T-helper 17 cell (primary cell): ENCODE data around the gene XRRA1. TPM values are rescaled to one million over a fixed set of nuclear protein-coding genes. Genes with fewer than 3 reads are reported as not detected.
A peak's percentile ranks its signal among the peaks of the same experiment; 100 is the strongest.

Experiments used
- ATAC-seq: fragments of 150-1000 bp; cut with Tn5 transposase; 2 replicates; pipeline ENCODE4 v1.10.0; 2021; ENCODE audit warnings: mild to moderate bottlenecking, moderate library complexity
- DNase-seq, 3 donors: peaks; one replicate each; pipeline versions ENCODE4 v3.0.0 to v3.0.0-alpha.2; 2020 to 2021
- H3K9me3 ChIP-seq: one replicate; pipeline ENCODE4 v1.7.0; 2013; ENCODE audit warnings: low read length, mild to moderate bottlenecking; ENCODE audit not compliant: control insufficient read depth, poor library complexity, severe bottlenecking
- H3K27ac Mint-ChIP-seq: one replicate; pipeline ENCODE4 v1.8.0; 2022; ENCODE audit warnings: mild to moderate bottlenecking, moderate library complexity, mixed read lengths
- H3K27me3 Mint-ChIP-seq: one replicate; pipeline ENCODE4 v1.8.0; 2022; ENCODE audit warnings: mixed read lengths
- H3K36me3 Mint-ChIP-seq: one replicate; pipeline ENCODE4 v1.8.0; 2022; ENCODE audit warnings: low read depth, mixed read lengths
- H3K4me1 Mint-ChIP-seq: one replicate; pipeline ENCODE4 v1.8.0; 2022; ENCODE audit warnings: mild to moderate bottlenecking, mixed read lengths
- H3K4me3 Mint-ChIP-seq: one replicate; pipeline ENCODE4 v1.8.0; 2022; ENCODE audit warnings: mild to moderate bottlenecking, moderate library complexity, mixed read lengths
- total RNA-seq, 4 donors: library from RNA in 2 of 4; stranded (reverse) in 2 of 4; gene quantifications; one replicate each; pipeline ENCODE4 v1.2.3 and lab custom pipeline; 2022 to 2026

XRRA1 gene
- total RNA-seq, 2 donors from 2014 or later: 10.1 to 16.3 TPM

DNA sequence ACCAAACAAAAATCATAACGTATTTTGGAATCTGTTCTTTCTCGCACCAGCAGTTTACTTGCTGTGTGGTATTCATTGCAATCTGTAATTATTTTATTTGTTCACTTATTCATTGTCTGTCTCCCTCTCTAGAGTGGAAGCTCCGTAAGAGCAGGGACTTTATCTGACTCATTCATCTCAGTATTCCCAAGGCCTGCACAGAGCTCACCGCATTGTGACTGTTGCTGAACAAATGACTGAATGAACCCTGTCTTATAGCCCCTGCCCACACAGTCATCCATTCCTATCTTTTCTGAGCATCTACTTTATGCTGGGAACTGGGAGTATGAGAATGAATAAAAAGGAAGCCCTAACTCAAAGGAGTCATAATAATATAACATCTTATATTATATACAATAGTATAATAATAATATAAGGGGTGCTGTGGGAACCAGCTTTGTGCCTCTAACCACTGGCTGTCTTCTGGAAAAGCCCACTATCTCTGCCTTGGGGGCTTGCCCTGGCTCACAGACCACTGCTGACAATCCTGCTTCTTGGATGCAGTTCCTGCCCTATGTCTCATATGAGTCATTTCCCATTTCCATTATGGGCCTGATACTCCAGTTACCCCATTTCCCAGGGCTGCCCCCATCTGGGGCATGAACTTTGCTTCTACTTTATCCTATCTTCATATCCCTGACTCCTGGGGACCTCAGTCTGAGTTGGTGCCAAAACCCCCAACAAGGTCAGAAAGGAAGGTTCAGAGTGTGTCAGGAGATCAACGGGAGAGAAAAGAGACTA lies 11.0 kb downstream of the XRRA1 start:
- Mint-ChIP-seq H3K36me3 (peaks cover 25% of the 10 kb centered on the region), H3K27me3 (no peaks in the 10 kb centered on the region), H3K4me1 (peaks cover 8% of the 10 kb centered on the region), H3K27ac (peak overlapping the region; percentile 41), H3K4me3 (no peak overlapping the region)
- DNase-seq: no peak
- no peak for ATAC-seq
- H3K9me3 ChIP-seq: no peaks in the 10 kb centered on the region

DNA sequence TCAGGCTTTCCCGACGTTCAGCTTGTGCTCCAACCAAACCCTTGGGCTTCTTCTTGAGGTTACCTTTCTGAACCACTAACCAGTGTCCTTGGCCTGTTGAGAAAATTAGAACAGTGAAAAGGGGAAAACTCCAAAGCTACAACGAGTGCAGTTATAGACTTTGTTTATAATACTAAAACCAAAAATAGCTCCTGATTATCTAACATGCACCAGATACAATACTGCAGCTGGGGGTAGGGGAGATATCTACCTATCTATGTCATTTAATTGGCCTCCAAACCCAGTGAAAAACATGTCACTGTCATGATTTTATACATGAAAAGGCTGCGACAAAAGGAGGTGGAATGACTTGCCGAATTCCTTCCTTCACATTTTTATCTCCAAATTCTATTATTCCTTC lies 11.9 kb downstream of the XRRA1 start:
- ATAC-seq (no peak), DNase-seq (no peak)
- Mint-ChIP-seq H3K36me3 (peaks cover 22% of the 10 kb centered on the region), H3K4me1 (peaks cover 6% of the 10 kb centered on the region), H3K27me3 (no peaks in the 10 kb centered on the region), H3K4me3 (no peak overlapping the region), H3K27ac (no peak overlapping the region)
- no peaks in the 10 kb centered on the region for H3K9me3 ChIP-seq

DNA sequence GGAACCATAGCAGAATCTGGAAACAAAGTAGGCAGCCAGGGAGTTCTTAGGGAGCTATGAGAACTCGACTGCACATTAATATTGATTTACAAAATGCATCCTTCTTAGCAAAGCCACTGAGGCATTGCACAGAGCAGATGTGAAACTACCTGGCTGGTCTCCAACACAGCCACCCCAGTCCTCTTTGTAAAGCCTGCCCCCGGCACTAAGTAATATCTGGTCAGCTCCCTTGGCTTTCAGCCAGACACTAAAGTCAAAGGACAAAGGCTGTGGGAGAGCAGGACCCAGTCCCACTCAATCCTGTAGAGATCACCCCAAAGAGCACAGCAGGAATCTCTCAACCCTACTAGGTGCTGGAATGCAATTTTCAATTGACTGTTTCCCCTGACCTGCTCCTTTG lies 12.8 kb downstream of the XRRA1 start:
- no peaks in the 10 kb centered on the region for H3K27me3 Mint-ChIP-seq
- H3K4me1 Mint-ChIP-seq: no peaks in the 10 kb centered on the region
- peaks cover 15% of the 10 kb centered on the region for H3K36me3 Mint-ChIP-seq
- H3K27ac Mint-ChIP-seq: no peak overlapping the region
- DNase-seq: no peak
- no peaks in the 10 kb centered on the region for H3K9me3 ChIP-seq
- no peak for ATAC-seq
- no peak overlapping the region for H3K4me3 Mint-ChIP-seq

DNA sequence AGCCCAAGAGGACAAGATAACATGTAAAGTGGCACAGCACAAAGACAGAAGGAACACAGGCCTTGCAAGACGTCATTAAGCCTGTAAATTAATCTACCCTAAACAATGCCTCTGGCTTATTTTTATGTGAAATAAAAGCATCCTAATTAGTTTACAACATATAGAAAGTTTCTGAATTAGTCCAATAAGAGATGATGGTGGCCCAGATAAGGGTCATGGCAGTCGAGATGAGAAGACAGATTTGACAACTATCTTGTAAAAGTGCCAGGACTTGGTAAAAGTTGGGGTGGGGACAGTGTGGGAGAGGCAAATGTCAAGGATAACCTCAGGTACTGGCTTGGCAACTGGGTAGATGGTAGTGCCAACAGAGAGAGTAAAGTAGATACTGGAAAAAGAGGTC lies 13.6 kb downstream of the XRRA1 start:
- no peaks in the 10 kb centered on the region for H3K9me3 ChIP-seq
- DNase-seq (no peak), ATAC-seq (no peak)
- Mint-ChIP-seq H3K27ac (no peak overlapping the region), H3K27me3 (no peaks in the 10 kb centered on the region), H3K36me3 (peaks cover 11% of the 10 kb centered on the region), H3K4me1 (no peaks in the 10 kb centered on the region), H3K4me3 (no peak overlapping the region)

DNA sequence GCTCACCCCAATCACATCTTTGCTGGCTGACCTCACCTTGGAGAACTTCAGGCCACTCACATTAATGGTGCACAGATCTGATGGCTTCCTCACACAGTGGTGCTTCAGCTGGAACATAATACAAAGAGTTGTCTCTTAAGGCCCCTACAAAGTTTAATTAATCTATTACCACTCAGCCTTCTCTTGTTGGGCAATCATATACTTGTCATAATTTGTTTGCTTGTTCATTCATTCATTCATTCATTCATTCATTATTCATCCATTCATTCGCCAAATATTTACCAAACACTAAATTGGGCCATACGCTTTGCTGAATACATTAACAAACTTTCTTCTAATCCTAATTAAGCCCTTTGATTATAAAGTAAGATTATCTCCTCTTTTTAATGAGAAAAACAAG lies 15.1 kb downstream of the XRRA1 start:
- peak overlapping the region; percentile 49 for H3K27ac Mint-ChIP-seq
- H3K4me3 Mint-ChIP-seq: no peak overlapping the region
- peaks cover 6% of the 10 kb centered on the region for H3K36me3 Mint-ChIP-seq

DNA sequence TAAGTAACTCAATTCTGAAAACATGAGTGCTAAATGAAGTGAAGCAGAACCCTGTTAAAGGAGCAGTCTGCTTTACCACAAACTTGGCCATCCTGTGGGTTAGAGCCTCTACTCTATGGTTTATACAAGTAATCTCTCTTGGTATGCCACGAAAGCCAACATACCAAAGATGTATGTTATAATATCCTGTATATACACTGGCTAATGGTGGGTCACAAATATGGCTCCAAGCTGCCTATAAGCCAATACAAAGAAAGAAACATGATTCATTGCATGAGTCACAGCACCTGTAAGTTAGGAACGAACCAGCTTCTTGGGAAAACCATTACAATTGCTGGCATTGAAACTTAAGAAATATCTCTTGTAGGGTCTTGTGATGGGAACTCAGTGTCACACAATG lies 16.1 kb downstream of the XRRA1 start:
- H3K9me3 ChIP-seq: no peaks in the 10 kb centered on the region
- Mint-ChIP-seq H3K27me3 (no peaks in the 10 kb centered on the region), H3K4me3 (no peak overlapping the region), H3K27ac (no peak overlapping the region), H3K36me3 (peaks cover 6% of the 10 kb centered on the region), H3K4me1 (no peaks in the 10 kb centered on the region)
- no peak for DNase-seq
- ATAC-seq: no peak

More for the DNA sequence above, 15.1 kb downstream of the XRRA1 start:
- DNase-seq: no peak
- no peaks in the 10 kb centered on the region for H3K9me3 ChIP-seq
- Mint-ChIP-seq H3K4me1 (no peaks in the 10 kb centered on the region), H3K27me3 (no peaks in the 10 kb centered on the region)
- ATAC-seq: no peak

DNA sequence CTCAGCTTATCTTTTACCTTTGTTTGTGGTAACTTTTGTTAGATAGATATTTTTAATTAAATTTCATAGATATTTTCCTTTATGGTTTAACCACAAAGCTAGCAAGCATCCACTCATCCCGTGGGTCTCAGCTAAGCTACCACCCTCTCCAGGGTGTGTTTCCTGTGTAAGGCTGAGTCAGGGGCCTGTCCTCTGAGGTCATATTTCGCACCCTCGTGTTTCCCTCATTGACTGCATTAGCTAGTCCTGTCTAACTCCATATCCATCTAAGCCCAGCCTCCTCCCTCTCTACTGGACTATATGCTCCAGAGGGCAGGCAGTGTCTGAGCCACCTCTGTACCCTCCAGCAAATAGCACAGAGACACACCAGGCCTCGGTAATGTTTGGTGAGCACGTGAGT lies 16.7 kb downstream of the XRRA1 start:
- Mint-ChIP-seq H3K4me1 (no peaks in the 10 kb centered on the region), H3K4me3 (no peak overlapping the region), H3K36me3 (peaks cover 8% of the 10 kb centered on the region), H3K27ac (no peak overlapping the region), H3K27me3 (no peaks in the 10 kb centered on the region)
- no peaks in the 10 kb centered on the region for H3K9me3 ChIP-seq
- DNase-seq: no peak
- ATAC-seq: no peak

DNA sequence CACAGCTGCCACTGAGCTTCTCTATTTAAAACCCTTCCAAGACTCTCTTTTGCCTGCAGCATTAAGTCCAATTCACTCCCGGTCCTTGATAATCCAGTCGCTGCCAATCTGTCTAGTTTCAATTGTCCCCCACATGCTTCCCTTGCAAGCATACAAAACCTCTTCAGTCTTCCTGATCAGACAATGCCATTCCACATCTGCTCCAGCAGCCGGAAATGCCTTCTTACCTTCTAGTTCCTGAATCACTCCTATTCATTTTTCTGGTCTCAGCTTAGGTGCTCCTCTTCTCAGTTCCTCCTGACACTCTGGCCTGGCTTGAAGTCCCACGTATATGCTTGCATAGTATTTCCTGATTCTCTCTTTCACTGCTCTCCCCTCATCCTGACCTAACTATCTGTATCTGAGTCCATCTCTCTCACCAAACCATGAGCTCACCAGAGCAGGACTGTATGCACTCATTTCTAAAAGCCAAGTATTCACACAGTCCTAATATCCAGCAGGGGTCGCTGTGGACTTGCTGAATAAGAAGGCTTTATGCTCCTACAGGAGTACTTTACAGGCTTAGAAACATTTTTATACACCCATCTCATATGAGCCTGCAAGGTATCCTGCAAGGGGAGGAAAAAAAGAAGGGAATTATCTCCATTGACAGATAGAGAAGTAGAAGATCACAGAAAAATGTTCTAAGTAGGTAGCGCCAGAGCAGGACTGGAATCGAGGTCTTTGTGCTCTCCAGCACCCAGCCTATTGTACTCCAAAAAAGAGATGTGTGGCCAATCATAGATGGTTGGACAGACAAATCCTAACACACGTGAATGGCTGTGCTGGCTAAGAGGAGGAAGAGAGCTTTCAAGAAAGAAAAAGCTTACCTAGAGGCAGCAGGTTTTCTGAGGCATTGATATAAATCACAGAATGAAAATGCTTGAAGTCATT lies 19.2 kb downstream of the XRRA1 start:
- Mint-ChIP-seq H3K4me1 (peaks cover 2% of the 10 kb centered on the region), H3K27me3 (no peaks in the 10 kb centered on the region), H3K27ac (no peak overlapping the region), H3K4me3 (no peak overlapping the region), H3K36me3 (peaks cover 9% of the 10 kb centered on the region)
- ATAC-seq (peak; percentile 89), DNase-seq (peak; percentile 18 to 45 (median 27))
- no peaks in the 10 kb centered on the region for H3K9me3 ChIP-seq

DNA sequence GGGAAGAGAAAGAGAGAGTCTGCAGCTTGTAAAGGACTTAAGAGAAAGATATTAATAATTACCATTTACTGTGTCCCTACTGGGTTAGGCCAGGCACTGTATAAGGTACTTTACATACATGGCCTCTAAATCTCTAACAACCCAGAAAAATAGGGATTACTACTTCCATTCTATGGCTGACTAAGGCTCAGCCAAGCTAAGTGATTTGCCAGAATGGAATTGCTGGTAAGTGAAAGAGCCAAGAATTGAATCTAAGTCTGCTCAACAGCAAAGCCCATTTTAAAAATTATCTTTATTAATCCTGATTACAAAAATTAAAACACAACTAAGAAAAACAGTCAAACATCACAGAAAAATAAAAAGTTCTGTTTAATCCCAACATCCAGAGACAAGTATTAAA lies 21.4 kb downstream of the XRRA1 start:
- peaks cover 2% of the 10 kb centered on the region for H3K4me1 Mint-ChIP-seq
- no peak overlapping the region for H3K27ac Mint-ChIP-seq
- ATAC-seq (no peak), DNase-seq (no peak)
- no peaks in the 10 kb centered on the region for H3K27me3 Mint-ChIP-seq
- H3K9me3 ChIP-seq: no peaks in the 10 kb centered on the region
- H3K4me3 Mint-ChIP-seq: no peak overlapping the region
- peaks cover 5% of the 10 kb centered on the region for H3K36me3 Mint-ChIP-seq

DNA sequence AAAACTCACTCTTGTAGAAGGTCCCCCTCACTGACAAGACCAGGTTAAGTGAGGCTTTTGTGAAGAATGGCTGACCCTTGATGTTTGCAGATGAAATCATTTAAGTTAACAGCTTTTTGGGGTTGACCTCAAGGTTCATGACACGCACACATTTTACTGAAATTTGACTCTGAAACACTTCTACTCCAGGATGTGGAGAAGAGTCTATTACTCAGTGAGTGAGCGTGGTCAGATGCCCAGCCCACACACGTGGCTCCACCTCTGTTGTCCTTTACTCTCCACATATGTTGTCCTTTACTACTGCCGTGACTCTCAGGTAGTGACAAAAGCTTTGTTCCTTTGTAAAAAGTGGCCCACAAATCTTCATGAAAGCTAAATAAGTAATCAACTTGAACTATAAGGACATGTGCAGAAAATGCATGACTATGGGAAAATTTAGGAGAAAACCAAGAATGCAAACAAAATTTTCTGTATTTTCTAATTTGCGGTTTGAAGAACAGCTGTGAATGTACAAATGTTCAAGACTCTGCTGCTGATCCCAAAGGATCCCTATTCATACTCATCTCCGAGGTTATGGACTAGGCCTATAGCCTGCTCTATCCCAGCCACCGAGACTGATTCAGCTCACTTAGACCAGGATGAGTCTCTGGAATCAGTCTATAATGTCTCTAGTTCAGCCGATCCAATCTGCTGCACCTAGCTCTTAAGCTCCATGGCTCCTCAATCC lies 22.4 kb downstream of the XRRA1 start:
- DNase-seq (no peak), ATAC-seq (no peak)
- peaks cover 5% of the 10 kb centered on the region for H3K36me3 Mint-ChIP-seq
- no peaks in the 10 kb centered on the region for H3K27me3 Mint-ChIP-seq
- no peak overlapping the region for H3K4me3 Mint-ChIP-seq
- peaks cover 2% of the 10 kb centered on the region for H3K4me1 Mint-ChIP-seq
- no peak overlapping the region for H3K27ac Mint-ChIP-seq
- no peaks in the 10 kb centered on the region for H3K9me3 ChIP-seq

DNA sequence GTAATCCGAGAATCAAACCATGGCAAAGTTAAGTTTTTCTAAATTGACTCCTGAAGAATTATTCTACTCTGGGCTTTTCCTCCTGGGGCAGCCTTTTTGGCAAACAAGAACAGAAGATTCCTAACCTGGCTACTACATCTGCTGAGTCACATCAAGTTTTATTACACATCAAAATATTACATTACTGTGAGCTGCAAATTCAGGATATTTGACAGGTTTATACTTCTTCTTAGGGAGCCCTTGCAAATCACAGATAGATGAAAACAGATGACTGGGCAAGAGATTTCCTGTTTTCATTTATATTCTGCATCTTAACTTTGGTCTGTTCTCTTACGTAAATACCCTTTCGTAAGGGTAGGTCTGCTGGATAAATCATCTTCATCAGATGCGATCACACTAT lies 23.6 kb downstream of the XRRA1 start:
- DNase-seq (no peak), ATAC-seq (no peak)
- no peaks in the 10 kb centered on the region for H3K27me3 Mint-ChIP-seq
- no peak overlapping the region for H3K27ac Mint-ChIP-seq
- H3K36me3 Mint-ChIP-seq: peaks cover 5% of the 10 kb centered on the region
- H3K9me3 ChIP-seq: no peaks in the 10 kb centered on the region
- H3K4me3 Mint-ChIP-seq: no peak overlapping the region
- H3K4me1 Mint-ChIP-seq: peaks cover 2% of the 10 kb centered on the region

DNA sequence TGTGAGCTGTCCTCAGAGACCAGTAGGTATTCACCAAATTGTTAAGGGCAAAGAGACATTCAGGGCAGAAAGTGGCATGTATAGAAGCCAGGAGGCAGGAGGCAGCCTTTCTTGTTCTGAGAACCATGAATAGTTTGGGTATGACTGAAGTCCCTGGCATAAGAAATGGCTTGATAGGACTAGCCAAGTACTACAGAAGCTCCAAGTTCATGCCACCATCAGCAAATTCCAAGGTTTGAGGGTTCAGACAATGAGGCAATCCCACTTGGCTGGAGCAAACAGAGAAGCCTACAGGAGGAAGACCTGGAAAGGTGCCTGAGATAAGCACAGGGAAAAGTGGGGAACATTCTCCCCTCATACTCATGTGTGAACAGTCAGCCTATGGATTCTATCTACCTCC lies 25.8 kb downstream of the XRRA1 start:
- Mint-ChIP-seq H3K27ac (no peak overlapping the region), H3K27me3 (no peaks in the 10 kb centered on the region), H3K4me3 (no peak overlapping the region), H3K36me3 (peaks cover 15% of the 10 kb centered on the region), H3K4me1 (peaks cover 2% of the 10 kb centered on the region)
- no peaks in the 10 kb centered on the region for H3K9me3 ChIP-seq
- DNase-seq (no peak), ATAC-seq (no peak)

DNA sequence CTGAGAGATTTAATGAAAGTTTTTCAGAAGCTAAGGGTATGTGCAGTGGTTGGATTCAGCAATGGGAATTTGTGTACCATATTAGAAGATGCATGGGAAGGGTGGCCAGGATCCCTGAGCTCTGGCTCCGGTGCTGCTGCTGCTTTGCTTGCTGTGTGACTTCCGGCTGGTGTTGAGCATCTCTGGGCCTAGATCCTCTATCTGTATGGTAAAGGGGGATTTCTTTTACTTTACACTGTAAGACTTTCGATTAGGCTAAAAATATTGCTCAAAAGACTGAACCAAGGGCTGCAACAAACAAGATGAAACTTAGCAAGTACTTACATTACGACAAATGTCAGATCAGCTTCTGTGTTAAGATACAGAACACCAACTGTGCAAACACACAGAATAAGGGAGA lies 39.1 kb downstream of the XRRA1 start:
- ATAC-seq: no peak
- no peaks in the 10 kb centered on the region for H3K9me3 ChIP-seq
- Mint-ChIP-seq H3K27me3 (no peaks in the 10 kb centered on the region), H3K4me3 (no peak overlapping the region), H3K36me3 (peaks cover 7% of the 10 kb centered on the region), H3K4me1 (peaks cover 16% of the 10 kb centered on the region), H3K27ac (peak overlapping the region; percentile 62)
- no peak for DNase-seq
